GM19397 (cell line): ENCODE results near the gene MS4A12.
"Not testable (repeated sequence)": the region's sequence is repeated elsewhere in the genome, so short reads cannot be mapped to it uniquely, and the experiment has no call there.

ENCODE experiments used
- ATAC-seq: cut with Tn5 transposase; IDR thresholded peaks from one replicate; pipeline ENCODE4 v1.9.1; 2021; ENCODE audit warnings: mild to moderate bottlenecking, moderate library complexity; ENCODE audit not compliant: unreplicated experiment

Gene MS4A12, protein sequence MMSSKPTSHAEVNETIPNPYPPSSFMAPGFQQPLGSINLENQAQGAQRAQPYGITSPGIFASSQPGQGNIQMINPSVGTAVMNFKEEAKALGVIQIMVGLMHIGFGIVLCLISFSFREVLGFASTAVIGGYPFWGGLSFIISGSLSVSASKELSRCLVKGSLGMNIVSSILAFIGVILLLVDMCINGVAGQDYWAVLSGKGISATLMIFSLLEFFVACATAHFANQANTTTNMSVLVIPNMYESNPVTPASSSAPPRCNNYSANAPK

DNA sequence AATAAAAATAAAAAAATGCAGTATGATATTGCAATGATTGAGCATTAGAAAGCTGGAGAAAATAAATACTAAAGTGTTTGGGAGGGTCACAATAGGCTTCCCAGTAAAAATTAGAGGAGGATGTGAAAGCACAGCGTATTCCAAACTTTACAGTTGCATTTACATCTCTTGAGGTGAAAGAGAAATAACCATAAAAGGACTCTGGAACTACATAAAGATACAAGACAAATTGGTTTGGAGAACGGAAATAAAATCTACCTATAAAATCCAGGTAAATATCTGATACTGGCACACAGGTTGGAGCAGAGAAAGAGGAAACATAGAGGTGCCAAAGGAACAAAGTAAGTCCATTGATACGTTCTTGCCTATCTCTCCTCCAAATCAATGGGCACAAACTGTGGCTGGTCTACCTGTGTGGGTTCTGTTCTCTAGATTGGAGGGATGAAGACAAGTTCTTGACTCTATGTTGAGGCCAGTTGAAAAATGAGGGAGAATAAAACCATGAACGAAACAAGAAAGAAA lies at the start of gene MS4A12:
TSS of gene MS4A12 (plus strand) at position 291 of the 522 bp plus-strand sequence. CDS start 4,541 bp downstream, outside the sequence.
- ATAC-seq, result no peak

- no peak for ATAC-seq
Measured at GRCh38 chr11:60447070-60447469, 45.5 kb upstream of the MS4A12 start.

GRCh38 chr11:60447846-60448245 lies 44.7 kb upstream of the MS4A12 start:
- ATAC-seq, result no peak

DNA sequence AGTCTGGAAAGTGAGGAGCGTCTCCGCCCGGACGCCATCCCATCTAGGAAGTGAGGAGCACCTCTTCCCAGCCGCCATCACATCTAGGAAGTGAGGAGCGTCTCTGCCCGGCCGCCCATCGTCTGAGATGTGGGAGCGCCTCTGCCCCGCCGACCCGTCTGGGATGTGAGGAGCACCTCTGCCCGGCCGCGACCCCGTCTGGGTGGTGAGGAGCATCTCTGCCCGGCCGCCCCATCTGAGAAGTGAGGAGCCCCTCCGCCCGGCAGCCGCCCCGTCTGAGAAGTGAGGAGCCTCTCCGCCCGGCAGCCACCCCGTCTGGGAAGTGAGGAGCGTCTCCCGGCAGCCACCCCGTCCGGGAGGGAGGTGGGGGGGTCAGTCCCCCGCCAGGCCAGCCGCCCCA lies 41.4 kb upstream of the MS4A12 start:
- not testable (repeated sequence) for ATAC-seq

DNA sequence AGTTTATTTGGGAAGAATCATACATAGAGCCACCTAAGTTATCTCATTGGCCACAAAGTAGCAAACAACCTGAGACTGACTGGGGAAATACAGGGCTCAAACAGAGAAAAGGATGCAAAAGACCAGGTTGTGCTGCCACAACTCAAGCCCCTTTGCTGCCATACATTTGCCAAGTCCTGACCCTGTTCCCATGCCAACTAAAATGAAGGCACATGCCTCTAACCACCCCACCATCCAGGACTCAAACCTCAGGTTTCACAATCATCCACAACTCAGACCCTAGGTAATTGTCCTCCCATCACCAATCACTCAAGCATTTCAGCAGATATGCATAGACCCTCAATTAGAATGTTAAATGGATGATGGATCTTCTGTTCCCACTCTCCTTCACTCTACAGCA lies 38.4 kb upstream of the MS4A12 start:
- ATAC-seq, result no peak

- peak; percentile 83 for ATAC-seq
Measured at GRCh38 chr11:60455531-60456042, 37.0 kb upstream of the MS4A12 start, which contains the start of gene MS4A1. Gene MS4A1 (plus strand): TSS chr11:60455847. CDS start chr11:60462375, 6,528 bp downstream.

GRCh38 chr11:60457576-60457975 lies 35.0 kb upstream of the MS4A12 start:
- no peak for ATAC-seq

DNA sequence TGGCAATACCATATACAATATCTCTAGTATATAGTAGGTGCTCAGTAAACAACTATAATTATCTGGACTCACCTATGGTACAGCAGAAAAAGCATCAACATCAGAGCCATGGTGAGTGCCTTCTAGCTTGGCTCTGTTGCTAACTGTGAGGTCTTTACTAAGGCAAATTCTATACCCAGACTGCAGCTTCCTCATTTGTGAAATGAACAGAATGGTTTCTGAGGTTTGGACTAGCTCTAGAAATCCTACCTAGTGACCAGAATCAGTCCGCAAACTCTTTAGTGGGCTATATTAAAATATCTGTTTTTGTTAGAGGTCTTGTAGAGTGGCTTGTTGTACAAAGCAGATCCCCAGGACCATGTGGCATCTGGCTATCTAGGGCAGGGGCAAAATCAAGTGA lies 33.2 kb upstream of the MS4A12 start:
- ATAC-seq, result no peak

DNA sequence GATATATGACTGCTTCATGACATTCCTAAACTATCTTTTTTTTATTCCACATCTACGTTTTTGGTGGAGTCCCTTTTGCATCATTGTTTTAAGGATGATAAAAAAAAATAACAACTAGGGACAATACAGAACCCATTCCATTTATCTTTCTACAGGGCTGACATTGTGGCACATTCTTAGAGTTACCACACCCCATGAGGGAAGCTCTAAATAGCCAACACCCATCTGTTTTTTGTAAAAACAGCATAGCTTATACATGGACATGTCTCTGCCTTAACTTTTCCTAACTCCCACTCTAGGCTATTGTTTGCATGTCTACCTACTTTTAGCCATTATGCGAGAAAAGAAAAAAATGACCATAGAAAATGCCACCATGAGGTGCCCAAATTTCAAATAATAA lies 23.7 kb upstream of the MS4A12 start:
- no peak for ATAC-seq

GRCh38 chr11:60469723-60470122 lies 22.9 kb upstream of the MS4A12 start:
- ATAC-seq, result no peak

DNA sequence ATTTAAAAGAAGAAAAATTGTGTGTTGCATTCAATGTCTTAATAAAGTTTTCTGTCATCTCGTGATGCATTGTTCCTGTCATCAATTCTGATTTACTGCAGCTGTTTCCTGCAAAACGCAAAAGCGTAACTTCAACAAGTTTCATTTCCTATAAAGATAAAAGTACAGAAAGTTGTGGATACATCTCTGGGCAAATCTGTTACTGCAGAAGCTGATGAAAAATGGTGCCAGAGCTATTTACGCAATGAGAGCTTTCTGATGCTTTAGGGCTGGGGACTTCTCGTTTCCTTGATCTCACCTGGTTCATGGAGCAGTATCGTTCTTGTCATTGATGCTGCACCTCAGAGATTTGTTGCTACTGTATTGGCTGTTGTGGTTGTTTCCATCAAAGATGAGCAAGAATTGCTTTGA lies 15.5 kb upstream of the MS4A12 start:
- no peak for ATAC-seq

GRCh38 chr11:60482361-60482760 lies 10.2 kb upstream of the MS4A12 start:
- ATAC-seq, result no peak

DNA sequence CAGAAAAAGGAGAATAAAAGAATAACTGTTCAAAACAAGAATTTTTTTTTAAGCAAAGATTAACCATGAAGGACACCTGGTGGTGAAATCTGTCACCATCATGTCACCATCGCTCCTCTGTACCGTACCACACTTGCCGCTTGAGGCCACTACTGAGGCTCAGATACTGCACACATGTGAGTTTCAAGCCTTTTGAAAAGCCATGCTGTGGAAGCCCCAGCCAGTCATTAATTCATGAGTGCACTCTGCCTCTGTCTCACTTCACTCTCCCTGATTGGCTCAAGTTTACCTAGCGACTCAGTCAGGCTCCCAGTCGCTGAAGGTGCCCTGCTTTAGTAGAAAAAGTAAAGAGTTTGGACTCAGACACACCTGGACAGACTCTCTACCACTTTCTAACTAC lies 6.6 kb upstream of the MS4A12 start:
- ATAC-seq, result peak; percentile 93

- no peak for ATAC-seq
Measured at GRCh38 chr11:60493454-60493853, 876 bp downstream of the MS4A12 start.

- peak; percentile 7 for ATAC-seq
Measured at GRCh38 chr11:60498399-60498798, 5.8 kb downstream of the MS4A12 start.

GRCh38 chr11:60498853-60499252 lies 6.3 kb downstream of the MS4A12 start:
- peak; percentile 82 for ATAC-seq

DNA sequence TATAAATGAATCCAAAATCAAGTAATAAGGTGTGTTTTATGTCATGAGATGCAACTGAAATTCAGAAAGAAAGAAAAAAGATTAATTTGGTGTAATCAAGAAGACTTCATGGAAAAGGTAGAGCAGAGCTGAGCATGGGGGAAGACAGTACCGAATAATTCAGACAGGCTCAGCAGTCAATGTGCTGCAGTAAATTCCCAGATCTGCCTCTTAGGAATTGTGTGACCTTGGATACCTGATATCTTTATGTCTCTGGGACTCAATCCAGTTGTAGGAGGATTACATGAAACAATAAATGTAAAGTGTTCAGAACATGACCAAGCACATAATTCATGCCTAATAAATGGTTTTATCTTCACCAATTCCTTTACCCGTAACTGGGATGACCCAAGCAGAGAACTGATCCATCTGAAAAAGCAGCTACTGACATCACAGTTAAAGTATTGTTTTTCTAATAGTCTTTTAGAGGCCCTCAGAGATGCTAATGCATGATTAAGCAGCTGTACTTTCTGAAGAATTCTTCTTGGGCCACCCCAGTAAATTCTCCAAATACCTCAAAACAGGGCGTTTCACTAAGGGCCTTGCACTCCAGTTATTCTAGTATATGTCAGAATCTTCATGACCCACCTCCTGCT lies 7.8 kb downstream of the MS4A12 start:
- ATAC-seq, result no peak

GRCh38 chr11:60502221-60502775 lies 9.7 kb downstream of the MS4A12 start:
- no peak for ATAC-seq

- no peak for ATAC-seq
Measured at GRCh38 chr11:60504219-60504905, 11.8 kb downstream of the MS4A12 start.

DNA sequence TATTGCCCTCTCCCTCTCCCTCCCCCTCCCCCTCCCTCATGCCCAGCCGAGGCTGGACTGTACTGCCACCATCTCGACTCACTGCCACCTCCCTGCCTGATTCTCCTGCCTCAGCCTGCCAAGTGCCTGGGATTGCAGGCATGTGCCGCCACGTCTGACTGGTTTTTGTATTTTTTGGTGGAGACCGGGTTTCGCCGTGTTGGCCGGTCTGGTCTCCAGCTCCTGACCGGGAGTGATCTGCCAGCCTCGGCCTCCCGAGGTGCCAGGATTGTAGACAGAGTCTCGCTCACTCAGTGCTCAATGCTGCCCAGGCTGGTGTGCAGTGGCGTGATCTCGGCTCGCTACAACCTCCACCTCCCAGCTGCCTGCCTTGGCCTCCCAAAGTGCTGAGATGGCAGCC lies 17.0 kb downstream of the MS4A12 start:
- ATAC-seq, result not testable (repeated sequence)

DNA sequence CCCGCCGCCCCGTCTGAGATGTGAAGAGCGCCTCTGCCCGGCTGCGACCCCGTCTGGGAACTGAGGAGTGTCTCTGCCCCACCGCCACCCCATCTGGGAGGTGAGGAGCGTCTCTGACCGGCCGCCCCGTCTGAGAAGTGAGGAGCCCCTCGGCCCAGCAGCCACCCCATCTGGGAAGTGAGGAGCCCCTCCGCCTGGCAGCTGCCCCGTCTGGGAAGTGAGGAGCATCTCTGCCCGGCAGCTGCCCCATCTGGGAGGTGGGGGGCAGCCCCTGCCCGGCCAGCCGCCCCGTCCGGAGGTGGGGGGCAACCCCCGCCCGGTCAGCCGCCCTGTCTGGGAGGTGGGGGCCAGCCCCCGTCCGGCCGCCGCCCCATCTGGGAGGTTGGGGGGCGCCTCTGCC lies 17.6 kb downstream of the MS4A12 start:
- not testable (repeated sequence) for ATAC-seq
